ENCODE results near the gene CEP19. TPM values are rescaled to one million over a fixed set of nuclear protein-coding genes. Genes with fewer than 3 reads are reported as not detected.

The CEP19 gene
- total RNA-seq, 1 experiment from 2014 or later: 1.3 TPM

GRCh38 chr3:196659901-196660351 is 52.1 kb downstream of the CEP19 start:
- H3K4me1 ChIP-seq (ENCODE audit: insufficient read depth, low read length): peaks cover under 1% of the 10 kb centered on the region; the same call in 1 of the 2 replicates
- no peak overlapping the region for H3K9ac ChIP-seq (ENCODE audit: extremely low read depth, insufficient read length, low read length)
- no peak overlapping the region for H4K91ac ChIP-seq (ENCODE audit: insufficient read length, low read depth, low read length)
- no peak overlapping the region for H3T11ph ChIP-seq (ENCODE audit: low read length)
- no peak overlapping the region for H3K4me2 ChIP-seq (ENCODE audit: insufficient read depth, insufficient read length, low read length)
- no peaks in the 10 kb centered on the region for H3K79me2 ChIP-seq (ENCODE audit: insufficient read depth, low read length)
- no peak overlapping the region for H2AFZ ChIP-seq (ENCODE audit: low read length)
- no peak overlapping the region for H2BK12ac ChIP-seq (ENCODE audit: insufficient read length, low read depth, low read length)
- Mint-ChIP-seq H3K27ac (no peak overlapping the region; a peak in 1 of 7 replicates), H3K36me3 (ENCODE audit: insufficient read depth in 1 of 3, low read depth in 3 of 3) (no peaks in the 10 kb centered on the region), H3K9me3 (no peaks in the 10 kb centered on the region; a peak in 1 of 5 replicates), H3K27me3 (ENCODE audit: low read depth) (no peaks in the 10 kb centered on the region), H3K4me1 (peaks cover 3 to 14% of the 10 kb centered on the region in 2 experiments), H3K4me3 (no peak overlapping the region)
- no peak overlapping the region for H3K23ac ChIP-seq (ENCODE audit: insufficient read length, low read depth, low read length)
- H2BK5ac ChIP-seq (ENCODE audit: insufficient read length, low read length): no peak overlapping the region
- H2BK120ac ChIP-seq (ENCODE audit: low read depth, low read length, poor library complexity, severe bottlenecking): no peak overlapping the region
- no peak overlapping the region for H2AK5ac ChIP-seq (ENCODE audit: insufficient read length, low read length)
- DNase-seq: no peak
- H4K8ac ChIP-seq (replicated peaks; ENCODE audit: insufficient read length, low read depth, low read length): no peak overlapping the region
- WGBS (ENCODE audit: extremely low coverage, insufficient read length, low lambda C conversion rate): no CpG with 5 or more reads among the region's 35 CpGs
- H3K23me2 ChIP-seq (ENCODE audit: insufficient read length, low read depth, low read length, poor library complexity, severe bottlenecking): no peaks in the 10 kb centered on the region
- no peaks in the 10 kb centered on the region for H3K79me1 ChIP-seq (ENCODE audit: insufficient read depth, low read depth, low read length, poor library complexity, severe bottlenecking)
- H3K4ac ChIP-seq (ENCODE audit: low read depth, low read length): no peak overlapping the region
- H3K56ac ChIP-seq (ENCODE audit: insufficient read length, low read depth, low read length): no peak overlapping the region
- H3K27ac ChIP-seq (ENCODE audit: insufficient read length, low read depth, low read length): no peak overlapping the region
- no peak overlapping the region for H3K18ac ChIP-seq (ENCODE audit: insufficient read length, low read depth, low read length)
- H4K5ac ChIP-seq (ENCODE audit: insufficient read length, low read depth, low read length): no peak overlapping the region
- H3K14ac ChIP-seq (ENCODE audit: insufficient read depth, low read length): no peak overlapping the region
- no peak overlapping the region for H2BK20ac ChIP-seq (ENCODE audit: low read depth, low read length, poor library complexity, severe bottlenecking)
- no peaks in the 10 kb centered on the region for H3K27me3 ChIP-seq (ENCODE audit: insufficient read depth, low read length)
- no peak overlapping the region for H2BK15ac ChIP-seq (ENCODE audit: low read depth, low read length)
- no peak for TF ChIP-seq CTCF (conservative IDR thresholded peaks at IDR 0.05)
- H4K20me1 ChIP-seq (ENCODE audit: control insufficient read depth, insufficient read depth, insufficient read length): no peaks in the 10 kb centered on the region
- H3K9me3 ChIP-seq (ENCODE audit: control insufficient read depth, low read depth, low read length): no peaks in the 10 kb centered on the region

Other genes starting within 250 kb of the CEP19 start
- gene RNF168, start 208.5 kb downstream of the CEP19 start, total RNA-seq (2021): 64.6 and 65.5 TPM in 2 replicates
- gene SMCO1, start 196.9 kb downstream of the CEP19 start, total RNA-seq (2021): not detected in 2 replicates
- 21.2 and 22.3 TPM in 2 replicates for gene WDR53, start 143.7 kb downstream of the CEP19 start, total RNA-seq (2021)
- 18.6 and 19.8 TPM in 2 replicates for gene FBXO45, start 143.6 kb downstream of the CEP19 start, total RNA-seq (2021)
- gene NRROS, start 72.6 kb downstream of the CEP19 start, total RNA-seq (2021): 2.8 and 4.0 TPM in 2 replicates
- 18.1 and 20.0 TPM in 2 replicates for gene PIGX, start 127 bp upstream of the CEP19 start, total RNA-seq (2021)
- 60.8 and 65.7 TPM in 2 replicates for gene PAK2, start 27.6 kb upstream of the CEP19 start, total RNA-seq (2021)
- 28.3 and 30.4 TPM in 2 replicates for gene SENP5, start 155.7 kb upstream of the CEP19 start, total RNA-seq (2021)
- 118 and 120 TPM in 2 replicates for gene NCBP2, start 230.3 kb upstream of the CEP19 start, total RNA-seq (2021)